SK-N-SH treated with all-trans-retinoic acid at 6 μM for 48 hours (cell line): ENCODE results near the gene FPGS.

ENCODE experiments used
- ATAC-seq: fragments of 200-7000 bp; cut with Tn5 transposase; 3 replicates; pipeline ENCODE4 v1.9.1; 2020; ENCODE audit warnings: mild to moderate bottlenecking, moderate library complexity
- ARNTL ChIP-seq: fragments of 450-650 bp; formaldehyde crosslinking; IDR thresholded peaks from 2 replicates; pipeline ENCODE4 v1.5.0; 2020; ENCODE audit warnings: low read depth, mild to moderate bottlenecking, moderate library complexity, borderline replicate concordance
- BACH2 ChIP-seq: fragments of 250-450 bp; sonication (Bioruptor Pico); IDR thresholded peaks from 2 replicates; pipeline ENCODE4 v1.9.0; 2021; ENCODE audit warnings: mild to moderate bottlenecking, borderline replicate concordance
- CSDC2 ChIP-seq: fragments of 250-450 bp; sonication (Bioruptor Pico); IDR thresholded peaks from 2 replicates; pipeline ENCODE4 v1.5.0; 2020; ENCODE audit warnings: mild to moderate bottlenecking, moderate library complexity
- CSRNP3 ChIP-seq: fragments of 250-450 bp; sonication (Bioruptor Pico); IDR thresholded peaks from 2 replicates; pipeline ENCODE4 v1.5.1; 2021; ENCODE audit warnings: mild to moderate bottlenecking, moderate library complexity
- ESRRG ChIP-seq: fragments of 250-450 bp; sonication (Bioruptor Pico); IDR thresholded peaks from 2 replicates; pipeline ENCODE4 v1.6.1; 2021; ENCODE audit warnings: mild to moderate bottlenecking
- GLIS3 ChIP-seq: fragments of 250-450 bp; sonication (Bioruptor Pico); IDR thresholded peaks from 2 replicates; pipeline ENCODE4 v1.5.0; 2020; ENCODE audit warnings: mild to moderate bottlenecking, moderate library complexity
- ISL1 ChIP-seq: fragments of 250-450 bp; sonication (Bioruptor Pico); IDR thresholded peaks from 2 replicates; pipeline ENCODE4 v2.1.2; 2022; ENCODE audit warnings: mild to moderate bottlenecking, moderate library complexity
- OSR1 ChIP-seq: fragments of 250-450 bp; sonication (Bioruptor Pico); IDR thresholded peaks from 2 replicates; pipeline ENCODE4 v1.8.0; 2022; ENCODE audit warnings: moderate library complexity, mild to moderate bottlenecking, inconsistent platforms
- PATZ1 ChIP-seq: fragments of 250-450 bp; sonication (Bioruptor Pico); IDR thresholded peaks from 2 replicates; pipeline ENCODE4 v1.8.0; 2020; ENCODE audit warnings: mild to moderate bottlenecking, moderate library complexity, borderline replicate concordance
- PPARA ChIP-seq: fragments of 250-450 bp; sonication (Bioruptor Pico); IDR thresholded peaks from 2 replicates; pipeline ENCODE4 v1.5.0; 2020; ENCODE audit warnings: mild to moderate bottlenecking, borderline replicate concordance
- RARB ChIP-seq: fragments of 250-450 bp; sonication (Bioruptor Pico); IDR thresholded peaks from 2 replicates; pipeline ENCODE4 v1.8.0; 2021; ENCODE audit warnings: mild to moderate bottlenecking, moderate library complexity
- SNAI2 ChIP-seq: fragments of 250-450 bp; sonication (Bioruptor Pico); IDR thresholded peaks from 2 replicates; pipeline ENCODE4 v1.5.0; 2020; ENCODE audit warnings: mild to moderate bottlenecking, moderate library complexity
- TCF4 ChIP-seq: fragments of 250-450 bp; sonication (Bioruptor Pico); IDR thresholded peaks from 2 replicates; pipeline ENCODE4 v1.8.0; 2021; ENCODE audit warnings: mild to moderate bottlenecking, moderate library complexity, borderline replicate concordance
- TOX ChIP-seq: fragments of 250-450 bp; sonication (Bioruptor Pico); IDR thresholded peaks from 2 replicates; pipeline ENCODE4 v1.8.0; 2021; ENCODE audit warnings: mild to moderate bottlenecking, moderate library complexity, borderline replicate concordance
- TSHZ2 ChIP-seq: fragments of 250-450 bp; sonication (Bioruptor Pico); IDR thresholded peaks from 2 replicates; pipeline ENCODE4 v1.5.0; 2020; ENCODE audit warnings: mild to moderate bottlenecking, moderate library complexity
- ZC3H10 ChIP-seq: fragments of 250-450 bp; sonication (Bioruptor Pico); IDR thresholded peaks from 2 replicates; pipeline ENCODE4 v1.5.1; 2021; ENCODE audit warnings: mild to moderate bottlenecking, moderate library complexity
- ZFP3 ChIP-seq: fragments of 250-450 bp; sonication (Bioruptor Pico); IDR thresholded peaks from 2 replicates; pipeline ENCODE4 v1.5.0; 2020; ENCODE audit warnings: mild to moderate bottlenecking, moderate library complexity
- ZFP30 ChIP-seq: fragments of 450-650 bp; formaldehyde crosslinking; IDR thresholded peaks from 2 replicates; pipeline ENCODE4 v1.5.0; 2022; ENCODE audit warnings: mild to moderate bottlenecking, moderate library complexity
- ZNF565 ChIP-seq: fragments of 450-650 bp; formaldehyde crosslinking; conservative IDR thresholded peaks from 2 replicates; pipeline ENCODE4 v1.5.0; 2020; ENCODE audit warnings: low read depth, mild to moderate bottlenecking, moderate library complexity
- ZNF70 ChIP-seq: fragments of 450-650 bp; formaldehyde crosslinking; IDR thresholded peaks from 2 replicates; pipeline ENCODE4 v1.5.0; 2020; ENCODE audit warnings: mild to moderate bottlenecking, moderate library complexity
- ZNF8 ChIP-seq: fragments of 450-650 bp; formaldehyde crosslinking; IDR thresholded peaks from 2 replicates; pipeline ENCODE4 v1.5.0; 2020; ENCODE audit warnings: mild to moderate bottlenecking, moderate library complexity
- TF ChIP-seq, protein P1 (sequence below): fragments of 250-450 bp; sonication (Bioruptor Pico); IDR thresholded peaks from 2 replicates; pipeline ENCODE4 v1.5.1; 2020; ENCODE audit warnings: low read depth, mild to moderate bottlenecking, moderate library complexity

The FPGS gene

GRCh38 chr9:127776924-127777289 is 25.8 kb upstream of the FPGS start:
- no peak for TF ChIP-seq ZC3H10 (CRISPR knock-in tag)
- TF ChIP-seq, protein P1, sequence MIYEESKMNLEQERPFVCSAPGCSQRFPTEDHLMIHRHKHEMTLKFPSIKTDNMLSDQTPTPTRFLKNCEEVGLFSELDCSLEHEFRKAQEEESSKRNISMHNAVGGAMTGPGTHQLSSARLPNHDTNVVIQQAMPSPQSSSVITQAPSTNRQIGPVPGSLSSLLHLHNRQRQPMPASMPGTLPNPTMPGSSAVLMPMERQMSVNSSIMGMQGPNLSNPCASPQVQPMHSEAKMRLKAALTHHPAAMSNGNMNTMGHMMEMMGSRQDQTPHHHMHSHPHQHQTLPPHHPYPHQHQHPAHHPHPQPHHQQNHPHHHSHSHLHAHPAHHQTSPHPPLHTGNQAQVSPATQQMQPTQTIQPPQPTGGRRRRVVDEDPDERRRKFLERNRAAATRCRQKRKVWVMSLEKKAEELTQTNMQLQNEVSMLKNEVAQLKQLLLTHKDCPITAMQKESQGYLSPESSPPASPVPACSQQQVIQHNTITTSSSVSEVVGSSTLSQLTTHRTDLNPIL (CRISPR knock-in tag) = no peak
- TF ChIP-seq ISL1 = no peak
- no peak for TF ChIP-seq ZNF8 (CRISPR knock-in tag)
- TF ChIP-seq PPARA (CRISPR knock-in tag) = no peak
- no peak for TF ChIP-seq CSRNP3 (CRISPR knock-in tag)
- no peak for TF ChIP-seq ZNF565 (CRISPR knock-in tag)
- no peak for TF ChIP-seq TOX (CRISPR knock-in tag)
- TF ChIP-seq ZFP3 (CRISPR knock-in tag) = no peak
- no peak for TF ChIP-seq ARNTL
- TF ChIP-seq PATZ1 (CRISPR knock-in tag) = no peak
- TF ChIP-seq ZFP30 = no peak
- TF ChIP-seq BACH2 (CRISPR knock-in tag) = no peak
- no peak for TF ChIP-seq TSHZ2 (CRISPR knock-in tag)
- no peak for ATAC-seq

- no peak for TF ChIP-seq SNAI2 (CRISPR knock-in tag)
- no peak for TF ChIP-seq BACH2 (CRISPR knock-in tag)
- no peak for TF ChIP-seq PATZ1 (CRISPR knock-in tag)
- TF ChIP-seq CSDC2 (CRISPR knock-in tag) = no peak
- TF ChIP-seq OSR1 = no peak
- no peak for TF ChIP-seq ZFP3 (CRISPR knock-in tag)
- no peak for TF ChIP-seq GLIS3 (CRISPR knock-in tag)
- no peak for TF ChIP-seq RARB (CRISPR knock-in tag)
- TF ChIP-seq, all 23 proteins: peak for 0
Measured at GRCh38 chr9:127777368-127777980, 25.2 kb upstream of the FPGS start.

DNA sequence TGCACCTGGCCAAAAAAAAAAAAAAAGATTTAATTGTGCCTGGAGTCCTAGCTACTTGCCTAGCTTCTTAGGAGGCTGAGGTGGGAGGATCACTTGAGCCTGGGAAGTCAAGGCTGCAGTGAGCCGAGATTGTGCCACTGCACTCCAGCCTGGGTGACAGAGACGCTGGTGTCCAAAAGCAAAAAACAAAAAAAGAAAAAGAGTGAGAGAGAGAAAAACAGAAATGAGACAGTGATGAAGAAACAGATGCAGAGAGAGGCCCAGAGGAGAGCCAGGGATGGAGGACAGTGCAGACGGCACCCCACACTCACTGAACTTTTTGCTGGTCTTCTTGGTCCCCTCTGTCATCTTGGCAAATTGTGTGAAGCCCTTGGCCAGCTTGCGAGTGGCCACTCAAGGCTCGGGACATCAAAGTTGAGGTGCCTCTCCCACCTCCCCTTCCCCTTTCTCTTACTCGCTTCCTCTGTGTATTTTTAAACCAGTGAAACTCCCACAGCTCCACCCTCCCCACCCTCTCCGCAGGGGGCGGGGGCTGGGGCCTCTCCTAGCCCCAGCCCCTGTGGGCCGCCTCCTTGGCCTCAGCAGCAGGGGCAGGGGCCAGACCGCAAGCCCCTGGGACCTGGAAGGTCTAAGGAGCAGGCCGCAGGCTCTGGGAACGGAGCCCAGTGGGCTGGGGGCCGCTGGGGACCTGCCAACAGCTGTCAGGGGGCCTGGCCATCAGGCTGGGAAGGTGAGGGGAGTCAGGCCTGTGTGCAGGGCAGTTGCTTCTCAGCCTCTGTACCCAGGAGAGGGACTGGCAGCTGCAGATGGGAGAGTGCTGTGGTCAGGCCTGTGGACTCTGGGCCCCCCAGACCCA is 24.2 kb upstream of the FPGS start, which contains the start of gene SH2D3C:
SH2D3C (minus strand) TSS at position 387 of the 856 bp plus-strand sequence; CDS start at position 348, 39 bp downstream.
- ATAC-seq = no peak
- TF ChIP-seq, protein P1 (CRISPR knock-in tag) = no peak
- no peak for TF ChIP-seq ZNF565 (CRISPR knock-in tag)
- no peak for TF ChIP-seq ZFP30
- TF ChIP-seq CSDC2 (CRISPR knock-in tag) = no peak
- TF ChIP-seq ESRRG (CRISPR knock-in tag) = no peak
- no peak for TF ChIP-seq TOX (CRISPR knock-in tag)
- TF ChIP-seq TCF4 (CRISPR knock-in tag) = no peak
- no peak for TF ChIP-seq ZNF70
- TF ChIP-seq ISL1 = no peak
- no peak for TF ChIP-seq GLIS3 (CRISPR knock-in tag)
- no peak for TF ChIP-seq PATZ1 (CRISPR knock-in tag)

More at GRCh38 chr9:127777368-127777980, 25.2 kb upstream of the FPGS start:
- no peak for ATAC-seq
